Measurements from ENCODE around the gene DCX.

DCX gene

DNA sequence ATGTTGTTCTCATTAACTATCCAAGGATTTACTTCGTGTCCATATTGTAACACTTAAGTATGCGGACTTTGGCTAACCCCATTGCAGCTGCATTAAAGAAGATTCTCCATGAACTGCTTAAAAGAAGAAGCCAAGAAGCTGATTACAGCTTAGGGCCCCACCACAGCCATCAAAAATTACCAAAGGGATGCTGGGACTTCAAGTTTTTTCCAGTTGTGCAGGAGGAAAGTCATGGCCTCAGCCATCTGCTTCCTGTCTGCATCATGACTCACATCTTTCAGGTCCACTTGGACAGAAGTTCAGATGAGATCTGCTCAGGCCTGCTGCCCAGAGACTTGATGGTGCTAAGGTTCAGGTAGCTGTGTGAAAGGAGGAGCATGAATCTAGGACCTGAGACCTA is 102.9 kb downstream of the DCX start:
- no peaks in the 10 kb centered on the region for H3K4me1 ChIP-seq (ENCODE audit: control insufficient read depth, insufficient read depth, low read length)
- H3K27me3 ChIP-seq (replicated peaks; ENCODE audit: control insufficient read depth, insufficient read depth, low read length) = peaks cover 50% of the 10 kb centered on the region

DNA sequence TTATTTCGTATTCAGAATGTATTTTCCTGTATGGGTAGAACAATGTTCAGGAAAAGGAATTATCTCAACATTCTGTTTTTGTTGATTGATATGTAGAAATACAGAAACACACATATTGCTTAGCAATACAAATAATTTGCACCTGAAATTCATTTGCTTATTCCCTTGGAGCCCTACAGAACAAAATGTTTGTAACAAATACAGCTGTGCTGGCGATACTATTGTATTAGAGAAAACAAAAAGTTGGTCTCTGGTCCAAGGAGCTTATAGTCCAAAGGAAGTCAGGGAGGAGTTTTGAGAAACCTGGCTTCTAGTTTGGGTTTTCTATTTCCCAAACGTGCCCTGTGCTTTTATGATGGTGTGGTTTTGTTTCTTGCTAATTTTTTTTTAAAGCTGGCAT is 104.0 kb downstream of the DCX start:
- H3K4me1 ChIP-seq (ENCODE audit: control insufficient read depth, insufficient read depth, low read length) = no peaks in the 10 kb centered on the region
- peaks cover 7% of the 10 kb centered on the region for H3K9me3 ChIP-seq (ENCODE audit: control insufficient read depth, low read length)
- H3K36me3 ChIP-seq (ENCODE audit: control insufficient read depth, insufficient read depth, low read length, severe bottlenecking) = no peaks in the 10 kb centered on the region
- no peak overlapping the region for H3K9ac ChIP-seq (ENCODE audit: low read length)
- H3K4me3 ChIP-seq (ENCODE audit: low read length) = no peak overlapping the region
- DNase-seq (ENCODE audit: low read depth) = no peak
- peaks cover 44% of the 10 kb centered on the region for H3K27me3 ChIP-seq (replicated peaks; ENCODE audit: control insufficient read depth, insufficient read depth, low read length)

More for the DNA sequence above, 102.9 kb downstream of the DCX start:
- no peak for DNase-seq (ENCODE audit: low read depth)
- Histone ChIP-seq H3K4me3 (ENCODE audit: low read length) (no peak overlapping the region), H3K9me3 (ENCODE audit: control insufficient read depth, low read length) (peaks cover 8% of the 10 kb centered on the region), H3K9ac (ENCODE audit: low read length) (no peak overlapping the region), H3K36me3 (ENCODE audit: control insufficient read depth, insufficient read depth, low read length, severe bottlenecking) (no peaks in the 10 kb centered on the region)

DNA sequence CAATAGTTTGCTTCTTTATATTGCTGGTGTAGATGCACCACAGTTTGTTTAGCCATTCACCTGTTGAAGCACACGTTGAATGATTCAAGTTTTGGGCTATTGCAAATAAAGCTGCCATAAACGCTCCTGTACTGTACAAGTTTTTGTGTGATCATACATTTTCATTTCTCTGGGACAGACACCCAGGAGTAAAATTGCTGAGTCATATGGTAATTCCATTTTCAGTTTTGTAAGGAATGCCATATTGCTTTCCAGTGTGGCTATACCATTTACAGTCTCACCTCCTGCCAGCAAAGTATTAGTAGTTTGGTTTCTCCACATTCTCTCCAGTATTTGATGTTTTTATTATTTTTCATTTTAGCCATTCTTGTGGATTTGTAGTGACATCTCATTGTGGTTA is 109.7 kb downstream of the DCX start:
- no peak overlapping the region for H3K4me3 ChIP-seq (ENCODE audit: low read length)
- DNase-seq (ENCODE audit: low read depth) = no peak
- H3K36me3 ChIP-seq (ENCODE audit: control insufficient read depth, insufficient read depth, low read length, severe bottlenecking) = no peaks in the 10 kb centered on the region
- peaks cover 50% of the 10 kb centered on the region for H3K27me3 ChIP-seq (replicated peaks; ENCODE audit: control insufficient read depth, insufficient read depth, low read length)
- no peaks in the 10 kb centered on the region for H3K4me1 ChIP-seq (ENCODE audit: control insufficient read depth, insufficient read depth, low read length)
- no peak overlapping the region for H3K9ac ChIP-seq (ENCODE audit: low read length)
- H3K9me3 ChIP-seq (ENCODE audit: control insufficient read depth, low read length) = no peaks in the 10 kb centered on the region

DNA sequence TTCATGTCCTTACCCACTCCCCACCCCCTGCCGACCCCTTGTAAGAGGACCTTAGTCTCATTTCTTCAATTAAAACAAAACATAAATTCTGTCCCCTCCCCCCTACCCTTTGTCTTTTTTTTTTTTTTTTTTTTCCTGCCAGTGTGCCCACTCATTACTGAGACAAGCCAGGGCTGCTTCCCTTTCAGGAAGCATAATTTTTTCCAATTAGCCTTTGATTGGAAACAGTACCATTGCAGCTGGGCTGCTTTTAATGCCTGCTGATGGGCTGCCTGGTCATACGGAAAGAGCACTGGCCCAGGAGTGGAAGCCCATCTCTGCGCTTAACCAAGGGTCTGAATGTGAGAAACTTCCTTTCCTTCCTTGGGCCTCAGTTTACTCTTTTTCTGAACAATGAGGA is 123.2 kb downstream of the DCX start:
- H3K36me3 ChIP-seq (ENCODE audit: control insufficient read depth, insufficient read depth, low read length, severe bottlenecking) = no peaks in the 10 kb centered on the region
- no peak overlapping the region for H3K9ac ChIP-seq (ENCODE audit: low read length)
- no peaks in the 10 kb centered on the region for H3K4me1 ChIP-seq (ENCODE audit: control insufficient read depth, insufficient read depth, low read length)
- DNase-seq (ENCODE audit: low read depth) = no peak
- H3K27me3 ChIP-seq (replicated peaks; ENCODE audit: control insufficient read depth, insufficient read depth, low read length) = peaks cover 49% of the 10 kb centered on the region
- peaks cover 24% of the 10 kb centered on the region for H3K9me3 ChIP-seq (ENCODE audit: control insufficient read depth, low read length)
- no peak overlapping the region for H3K4me3 ChIP-seq (ENCODE audit: low read length)

DNA sequence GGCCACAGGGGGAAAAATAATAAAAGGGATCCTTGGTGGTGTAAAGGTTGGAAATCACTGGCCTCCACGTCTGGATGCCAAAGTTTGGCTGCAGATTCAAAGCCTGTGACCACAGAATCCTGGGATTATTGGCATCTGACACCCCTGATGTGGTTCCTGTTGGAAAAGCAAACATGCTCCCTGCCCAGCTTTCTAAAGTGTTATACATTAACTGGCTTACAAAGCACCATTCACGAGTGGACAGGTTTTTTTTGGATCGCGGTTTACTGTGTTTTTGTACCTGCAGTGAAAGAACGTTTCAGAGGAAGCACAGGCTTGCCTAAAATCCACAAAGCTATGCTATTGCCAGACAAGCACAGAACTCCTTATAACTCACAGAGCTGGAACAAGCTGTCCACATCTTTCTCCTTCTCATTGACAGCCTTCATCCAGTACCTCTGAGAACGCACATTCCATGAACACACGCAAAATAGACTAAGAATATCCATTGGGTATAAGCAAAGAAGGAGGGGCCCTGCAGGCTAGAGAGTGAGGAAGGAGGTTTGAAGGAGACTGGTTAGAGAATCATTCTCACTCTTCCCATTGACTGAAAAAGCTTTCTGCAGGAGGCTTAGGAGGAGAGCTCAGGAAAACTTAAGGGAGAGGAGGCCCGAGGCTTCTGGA is 127.2 kb downstream of the DCX start:
- Histone ChIP-seq H3K4me3 (ENCODE audit: low read length) (no peak overlapping the region), H3K27me3 (replicated peaks; ENCODE audit: control insufficient read depth, insufficient read depth, low read length) (peaks cover 54% of the 10 kb centered on the region), H3K9ac (ENCODE audit: low read length) (no peak overlapping the region), H3K9me3 (ENCODE audit: control insufficient read depth, low read length) (peaks cover 27% of the 10 kb centered on the region), H3K4me1 (ENCODE audit: control insufficient read depth, insufficient read depth, low read length) (no peaks in the 10 kb centered on the region), H3K36me3 (ENCODE audit: control insufficient read depth, insufficient read depth, low read length, severe bottlenecking) (no peaks in the 10 kb centered on the region)
- no peak for DNase-seq (ENCODE audit: low read depth)

DNA sequence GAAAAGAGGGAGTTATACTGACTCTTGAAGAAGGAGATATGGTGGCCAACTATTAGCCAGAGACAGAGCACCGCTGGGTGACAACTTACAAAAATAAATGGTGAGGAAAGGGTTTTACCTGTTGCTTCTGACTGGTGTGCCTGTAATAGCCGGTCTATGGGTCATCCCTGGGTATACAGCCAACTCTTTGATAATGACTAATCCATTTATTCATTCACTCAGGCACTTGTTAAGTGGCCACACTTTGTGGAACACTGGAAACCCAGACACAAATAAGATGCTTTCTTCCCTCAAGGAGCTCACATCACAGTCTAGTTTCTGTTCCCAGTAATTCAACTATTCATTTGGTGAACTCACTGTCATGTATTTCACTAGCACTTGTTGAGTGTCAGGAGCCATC is 128.5 kb downstream of the DCX start:
- peaks cover 27% of the 10 kb centered on the region for H3K9me3 ChIP-seq (ENCODE audit: control insufficient read depth, low read length)
- H3K4me3 ChIP-seq (ENCODE audit: low read length) = no peak overlapping the region
- DNase-seq (ENCODE audit: low read depth) = no peak

DNA sequence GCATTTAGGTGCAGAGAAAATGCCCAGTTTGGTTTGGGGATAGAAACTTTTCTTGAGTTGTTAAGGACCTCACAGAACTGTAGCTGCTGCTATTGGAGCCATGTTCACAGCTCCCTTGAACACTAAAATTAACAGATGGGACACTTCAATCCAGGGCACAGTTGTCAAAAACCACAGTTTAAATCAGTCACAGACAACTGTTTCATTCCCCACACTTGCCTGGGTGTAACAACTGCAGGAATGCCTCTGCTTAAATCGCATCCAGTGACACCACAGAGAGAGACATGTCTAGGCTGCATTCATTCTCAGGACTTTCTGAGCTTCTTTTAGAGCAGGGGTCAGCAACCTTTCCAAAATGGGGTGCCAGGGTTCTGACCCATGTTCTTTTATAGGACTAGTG is 129.0 kb downstream of the DCX start:
- no peaks in the 10 kb centered on the region for H3K4me1 ChIP-seq (ENCODE audit: control insufficient read depth, insufficient read depth, low read length)
- DNase-seq (ENCODE audit: low read depth) = no peak
- no peak overlapping the region for H3K9ac ChIP-seq (ENCODE audit: low read length)

More for the DNA sequence above, 128.5 kb downstream of the DCX start:
- Histone ChIP-seq H3K27me3 (replicated peaks; ENCODE audit: control insufficient read depth, insufficient read depth, low read length) (peaks cover 53% of the 10 kb centered on the region), H3K36me3 (ENCODE audit: control insufficient read depth, insufficient read depth, low read length, severe bottlenecking) (no peaks in the 10 kb centered on the region), H3K9ac (ENCODE audit: low read length) (no peak overlapping the region), H3K4me1 (ENCODE audit: control insufficient read depth, insufficient read depth, low read length) (no peaks in the 10 kb centered on the region)

DNA sequence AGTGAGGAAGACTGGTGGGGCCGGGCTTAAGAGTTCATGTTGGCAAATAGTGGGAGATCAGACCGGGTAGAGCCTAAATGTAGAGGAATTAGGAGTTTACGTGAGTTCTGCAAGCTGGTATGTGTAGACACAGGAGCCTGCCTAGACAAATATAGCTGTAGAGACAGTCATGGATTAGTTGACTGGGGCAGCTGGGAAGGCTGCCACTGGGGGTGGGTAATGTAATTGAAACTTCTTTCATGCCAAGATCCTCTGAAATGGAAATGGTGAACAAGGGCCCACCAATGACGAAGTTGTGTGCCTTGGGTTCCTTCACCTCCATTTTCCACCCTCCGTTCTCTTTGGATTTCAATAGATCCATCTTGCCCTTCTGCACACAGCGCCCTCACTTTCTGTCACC is 129.9 kb downstream of the DCX start:
- no peaks in the 10 kb centered on the region for H3K4me1 ChIP-seq (ENCODE audit: control insufficient read depth, insufficient read depth, low read length)
- H3K9me3 ChIP-seq (ENCODE audit: control insufficient read depth, low read length) = peaks cover 21% of the 10 kb centered on the region
- no peak for DNase-seq (ENCODE audit: low read depth)
- H3K36me3 ChIP-seq (ENCODE audit: control insufficient read depth, insufficient read depth, low read length, severe bottlenecking) = no peaks in the 10 kb centered on the region
- peaks cover 51% of the 10 kb centered on the region for H3K27me3 ChIP-seq (replicated peaks; ENCODE audit: control insufficient read depth, insufficient read depth, low read length)
- H3K4me3 ChIP-seq (ENCODE audit: low read length) = no peak overlapping the region
- no peak overlapping the region for H3K9ac ChIP-seq (ENCODE audit: low read length)

More for the DNA sequence above, 129.0 kb downstream of the DCX start:
- peaks cover 27% of the 10 kb centered on the region for H3K9me3 ChIP-seq (ENCODE audit: control insufficient read depth, low read length)
- no peaks in the 10 kb centered on the region for H3K36me3 ChIP-seq (ENCODE audit: control insufficient read depth, insufficient read depth, low read length, severe bottlenecking)
- H3K27me3 ChIP-seq (replicated peaks; ENCODE audit: control insufficient read depth, insufficient read depth, low read length) = peaks cover 53% of the 10 kb centered on the region
- no peak overlapping the region for H3K4me3 ChIP-seq (ENCODE audit: low read length)

DNA sequence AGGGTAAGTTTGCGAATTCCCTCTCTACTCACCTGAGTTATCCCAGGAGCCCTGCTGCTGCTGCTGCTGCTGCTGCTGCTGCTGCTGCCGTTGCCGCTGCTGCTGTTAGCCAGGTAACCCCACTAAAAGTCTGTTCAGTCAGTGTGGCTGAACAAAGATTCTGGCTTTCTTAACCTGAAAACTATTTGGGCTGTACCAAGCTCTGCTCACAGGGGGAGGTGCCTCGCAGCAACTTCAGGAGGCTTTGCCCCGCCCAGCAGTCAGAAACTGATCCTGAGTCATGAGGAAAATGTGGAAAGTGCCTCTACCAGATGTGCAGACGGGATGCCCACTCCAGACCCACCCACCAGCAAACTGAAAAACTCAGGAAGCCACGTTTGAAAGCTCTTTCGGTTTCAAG is 141.7 kb downstream of the DCX start, which contains the start of gene CAPN6:
Gene CAPN6, minus strand, starts transcription at position 145 of the 400 bp plus-strand sequence. CDS start 6,547 bp downstream, outside the sequence.
- Histone ChIP-seq H3K4me1 (ENCODE audit: control insufficient read depth, insufficient read depth, low read length) (no peaks in the 10 kb centered on the region), H3K27me3 (replicated peaks; ENCODE audit: control insufficient read depth, insufficient read depth, low read length) (peaks cover 63% of the 10 kb centered on the region), H3K36me3 (ENCODE audit: control insufficient read depth, insufficient read depth, low read length, severe bottlenecking) (no peaks in the 10 kb centered on the region), H3K9me3 (ENCODE audit: control insufficient read depth, low read length) (no peaks in the 10 kb centered on the region), H3K9ac (ENCODE audit: low read length) (no peak within 1 kb of the TSS), H3K4me3 (ENCODE audit: low read length) (no peak within 1 kb of the TSS)
- DNase-seq (ENCODE audit: low read depth) = peak; percentile 19

DNA sequence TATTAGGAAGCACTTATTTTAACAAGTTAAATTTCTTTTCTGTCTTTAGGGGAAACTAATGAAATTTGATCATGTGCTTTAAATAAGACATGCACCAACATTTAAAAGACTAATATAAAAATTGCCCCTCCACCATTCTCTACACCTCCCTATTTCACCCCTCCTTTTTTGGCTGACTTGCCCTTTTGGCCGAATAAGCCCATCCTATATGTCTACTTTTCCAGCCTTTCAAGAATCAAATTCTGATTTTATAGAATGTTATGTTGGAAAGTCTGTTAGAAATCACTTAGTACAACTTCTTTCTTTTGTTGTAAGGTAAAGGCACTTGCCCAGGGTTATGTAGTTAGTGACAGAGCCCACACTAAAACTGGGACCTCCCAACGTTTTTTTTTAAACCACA is 143.5 kb downstream of the DCX start:
- H3K27me3 ChIP-seq (replicated peaks; ENCODE audit: control insufficient read depth, insufficient read depth, low read length) = peaks cover 64% of the 10 kb centered on the region
- H3K4me3 ChIP-seq (ENCODE audit: low read length) = no peak overlapping the region
- H3K36me3 ChIP-seq (ENCODE audit: control insufficient read depth, insufficient read depth, low read length, severe bottlenecking) = no peaks in the 10 kb centered on the region
- H3K9ac ChIP-seq (ENCODE audit: low read length) = no peak overlapping the region
- no peak for DNase-seq (ENCODE audit: low read depth)
- no peaks in the 10 kb centered on the region for H3K9me3 ChIP-seq (ENCODE audit: control insufficient read depth, low read length)
- H3K4me1 ChIP-seq (ENCODE audit: control insufficient read depth, insufficient read depth, low read length) = no peaks in the 10 kb centered on the region

DNA sequence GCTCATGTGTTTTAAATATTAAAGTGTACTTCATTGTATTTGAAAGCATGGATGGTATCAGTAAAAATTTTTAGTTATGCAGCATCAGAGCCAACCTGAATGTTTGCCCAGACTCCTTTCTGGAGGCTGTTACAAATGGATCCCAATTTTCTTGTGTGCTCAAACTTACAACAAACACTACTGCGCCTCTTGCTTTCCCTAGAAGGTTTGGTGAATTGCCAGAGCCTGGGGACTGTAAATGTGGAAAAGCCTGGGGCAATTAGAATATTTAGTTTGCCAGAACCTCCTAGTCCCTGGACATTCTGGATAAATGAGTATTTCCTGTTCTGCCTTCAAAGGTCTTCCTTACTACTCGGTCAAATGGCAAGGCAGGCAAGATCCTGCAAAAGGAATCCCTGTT is 146.5 kb downstream of the DCX start:
- Histone ChIP-seq H3K27me3 (replicated peaks; ENCODE audit: control insufficient read depth, insufficient read depth, low read length) (peaks cover 66% of the 10 kb centered on the region), H3K4me1 (ENCODE audit: control insufficient read depth, insufficient read depth, low read length) (no peaks in the 10 kb centered on the region)
- no peak for DNase-seq (ENCODE audit: low read depth)

DNA sequence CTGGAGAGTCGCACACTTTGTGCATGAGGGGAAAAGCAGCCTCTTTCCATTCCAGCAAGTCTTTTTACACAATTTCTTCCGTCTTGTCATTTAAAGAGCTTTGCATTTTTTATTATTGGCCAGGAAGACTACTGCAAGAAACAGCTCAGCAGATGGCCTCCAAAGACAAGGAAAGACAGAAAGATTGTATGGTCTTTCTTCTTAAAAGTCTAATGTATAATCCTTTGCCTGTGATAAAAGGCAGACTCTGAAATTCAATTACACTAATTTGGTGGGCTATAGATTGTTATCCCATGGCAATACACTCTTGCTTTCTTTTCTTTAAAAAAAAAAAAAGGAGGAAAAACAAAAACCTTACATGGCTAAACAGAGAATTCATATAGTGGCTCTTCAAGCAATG is 147.6 kb downstream of the DCX start:
- Histone ChIP-seq H3K4me3 (ENCODE audit: low read length) (no peak overlapping the region), H3K4me1 (ENCODE audit: control insufficient read depth, insufficient read depth, low read length) (no peaks in the 10 kb centered on the region), H3K9me3 (ENCODE audit: control insufficient read depth, low read length) (peaks cover 4% of the 10 kb centered on the region), H3K27me3 (replicated peaks; ENCODE audit: control insufficient read depth, insufficient read depth, low read length) (peaks cover 62% of the 10 kb centered on the region), H3K9ac (ENCODE audit: low read length) (no peak overlapping the region), H3K36me3 (ENCODE audit: control insufficient read depth, insufficient read depth, low read length, severe bottlenecking) (no peaks in the 10 kb centered on the region)
- DNase-seq (ENCODE audit: low read depth) = no peak

More for the DNA sequence above, 146.5 kb downstream of the DCX start:
- H3K36me3 ChIP-seq (ENCODE audit: control insufficient read depth, insufficient read depth, low read length, severe bottlenecking) = no peaks in the 10 kb centered on the region
- peaks cover under 1% of the 10 kb centered on the region for H3K9me3 ChIP-seq (ENCODE audit: control insufficient read depth, low read length)
- H3K9ac ChIP-seq (ENCODE audit: low read length) = no peak overlapping the region
- H3K4me3 ChIP-seq (ENCODE audit: low read length) = no peak overlapping the region
